NCI-H1048 (cell line): ENCODE results near the gene HS3ST5.

Experiments
- DNase-seq: peaks from one replicate; lab custom pipeline; 2025; lab: John Stamatoyannopoulos, UW

HS3ST5 gene, protein sequence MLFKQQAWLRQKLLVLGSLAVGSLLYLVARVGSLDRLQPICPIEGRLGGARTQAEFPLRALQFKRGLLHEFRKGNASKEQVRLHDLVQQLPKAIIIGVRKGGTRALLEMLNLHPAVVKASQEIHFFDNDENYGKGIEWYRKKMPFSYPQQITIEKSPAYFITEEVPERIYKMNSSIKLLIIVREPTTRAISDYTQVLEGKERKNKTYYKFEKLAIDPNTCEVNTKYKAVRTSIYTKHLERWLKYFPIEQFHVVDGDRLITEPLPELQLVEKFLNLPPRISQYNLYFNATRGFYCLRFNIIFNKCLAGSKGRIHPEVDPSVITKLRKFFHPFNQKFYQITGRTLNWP

GRCh38 chr6:114342826-114343781, at the start of gene HS3ST5:
HS3ST5 (minus strand) TSS chr6:114343023; CDS start chr6:114062845, 280,178 bp downstream.
- DNase-seq: no peak

GRCh38 chr6:114390176-114390575, 47.4 kb upstream of the HS3ST5 start:
- DNase-seq: no peak

GRCh38 chr6:114389111-114389510, 46.3 kb upstream of the HS3ST5 start:
- no peak for DNase-seq

GRCh38 chr6:114382406-114382805, 39.6 kb upstream of the HS3ST5 start:
- DNase-seq: no peak

GRCh38 chr6:114377881-114378280, 35.1 kb upstream of the HS3ST5 start:
- DNase-seq: no peak

DNA sequence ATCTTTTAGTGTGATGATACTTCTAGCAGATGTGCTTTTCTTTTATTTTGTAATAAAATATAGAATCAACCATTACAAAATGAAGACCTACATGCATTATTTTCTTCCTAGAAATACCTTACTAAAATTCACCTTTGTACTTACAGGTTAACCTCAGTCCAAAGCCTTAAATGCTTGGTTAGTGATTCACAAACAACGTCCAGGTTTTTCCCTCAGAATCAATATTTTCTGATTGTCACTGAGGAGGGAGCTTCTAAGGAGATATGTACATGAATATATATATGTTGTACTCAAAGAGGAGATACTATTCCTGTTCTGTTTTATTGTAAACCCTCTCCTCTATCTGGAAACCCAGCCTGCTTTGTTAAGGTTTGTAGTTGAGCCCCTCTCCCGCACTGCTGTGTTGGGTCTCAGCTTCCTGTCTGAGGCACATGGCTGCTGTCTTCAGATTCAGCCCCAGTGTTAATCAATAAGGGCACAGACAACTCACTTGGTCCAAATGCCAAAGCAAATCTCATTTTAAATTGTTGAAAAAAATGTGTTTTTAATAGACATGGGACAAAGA, 33.9 kb upstream of the HS3ST5 start:
- no peak for DNase-seq

GRCh38 chr6:114375541-114376192, 32.8 kb upstream of the HS3ST5 start:
- DNase-seq: no peak

DNA sequence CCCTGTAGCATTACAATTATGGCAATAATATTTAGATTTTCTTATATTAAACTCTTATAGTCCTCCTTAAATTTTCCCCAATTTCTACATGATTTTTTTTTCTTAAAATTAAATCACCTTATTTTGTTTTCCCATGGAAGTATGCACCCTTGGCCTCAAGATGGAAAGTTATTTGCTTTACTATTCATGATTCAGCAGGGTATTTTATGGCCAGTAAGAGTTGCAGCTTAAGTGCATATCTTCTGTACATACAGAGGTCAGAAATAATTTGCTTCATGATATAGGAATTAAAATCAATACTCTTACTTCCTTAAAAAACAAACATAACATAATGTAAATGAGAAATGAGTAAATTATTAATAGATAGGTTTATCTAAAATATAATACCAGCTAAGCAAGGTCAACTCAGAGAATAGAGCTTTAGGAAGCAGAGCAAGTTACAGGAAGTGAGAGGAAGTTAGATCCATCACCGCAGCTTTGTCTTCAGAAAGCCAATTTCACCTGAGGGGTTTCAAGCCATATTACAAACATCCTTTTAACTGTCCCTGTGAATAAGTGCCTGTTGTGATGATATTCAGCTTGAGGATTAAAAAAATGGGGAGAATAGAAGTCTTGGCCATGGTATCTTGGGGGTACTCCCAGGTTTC, 24.6 kb upstream of the HS3ST5 start:
- DNase-seq: no peak

DNA sequence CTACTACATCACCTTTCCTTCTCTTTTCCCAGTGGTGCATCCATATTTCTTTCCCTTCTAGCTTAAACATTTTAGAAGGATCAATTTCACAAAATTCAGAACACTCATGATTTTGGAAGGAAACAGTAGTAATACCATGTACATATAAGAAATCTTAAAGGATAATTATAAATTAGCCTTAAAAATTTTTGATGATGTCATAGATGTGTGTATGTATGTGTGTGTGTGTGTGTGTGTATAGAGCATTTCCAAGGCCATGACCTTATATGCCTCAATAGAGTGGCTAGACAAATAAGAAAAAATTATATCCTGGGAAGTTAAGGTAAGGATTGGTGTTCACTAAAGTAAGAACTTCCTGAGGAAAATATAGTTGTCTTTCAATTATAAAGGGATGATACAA, 24.1 kb upstream of the HS3ST5 start:
- no peak for DNase-seq

- no peak for DNase-seq
These were observed 21.5 kb upstream of the HS3ST5 start for GRCh38 chr6:114364301-114364700.

- no peak for DNase-seq
These were observed 20.1 kb upstream of the HS3ST5 start for GRCh38 chr6:114362957-114363356.

- DNase-seq: no peak
These were observed 19.6 kb upstream of the HS3ST5 start for GRCh38 chr6:114362396-114362795.

GRCh38 chr6:114361036-114361435, 18.2 kb upstream of the HS3ST5 start:
- no peak for DNase-seq

DNA sequence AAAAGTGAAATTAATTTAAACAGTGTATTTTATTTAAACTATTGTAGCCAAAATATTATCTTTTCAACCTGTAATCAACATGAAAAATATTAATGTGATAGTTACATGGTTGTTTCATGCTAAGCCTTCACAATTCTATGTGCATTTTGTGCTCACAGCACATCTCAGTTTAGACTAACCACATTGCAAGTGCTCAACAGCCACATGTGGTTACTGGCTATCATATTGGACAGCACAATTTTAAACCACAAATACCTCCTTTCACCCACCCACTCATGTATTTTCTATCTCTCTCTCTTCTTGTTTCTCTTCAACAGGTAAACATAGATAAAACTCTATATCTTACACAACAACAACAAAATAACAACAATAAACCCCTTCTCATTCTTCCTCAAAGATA, 12.5 kb upstream of the HS3ST5 start:
- no peak for DNase-seq

- no peak for DNase-seq
These were observed 11.7 kb upstream of the HS3ST5 start for GRCh38 chr6:114354482-114354881.

- DNase-seq: no peak
These were observed 3.6 kb upstream of the HS3ST5 start for GRCh38 chr6:114346451-114346850.

DNA sequence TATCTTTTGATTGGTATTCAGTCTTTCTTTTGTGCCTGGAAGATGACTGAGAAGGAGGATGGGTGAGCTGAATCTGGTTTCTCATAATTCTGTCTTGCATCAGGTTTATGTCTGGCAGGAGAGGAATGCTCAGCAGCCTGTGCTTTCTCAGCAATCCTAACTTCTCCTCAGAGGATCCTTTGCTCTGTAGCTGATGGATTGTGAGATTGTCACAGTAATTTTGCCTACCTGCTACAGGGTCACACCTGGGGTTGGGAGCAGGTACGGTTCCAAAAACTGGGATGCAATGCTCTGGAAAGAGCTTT, 2.1 kb upstream of the HS3ST5 start:
- no peak for DNase-seq

DNA sequence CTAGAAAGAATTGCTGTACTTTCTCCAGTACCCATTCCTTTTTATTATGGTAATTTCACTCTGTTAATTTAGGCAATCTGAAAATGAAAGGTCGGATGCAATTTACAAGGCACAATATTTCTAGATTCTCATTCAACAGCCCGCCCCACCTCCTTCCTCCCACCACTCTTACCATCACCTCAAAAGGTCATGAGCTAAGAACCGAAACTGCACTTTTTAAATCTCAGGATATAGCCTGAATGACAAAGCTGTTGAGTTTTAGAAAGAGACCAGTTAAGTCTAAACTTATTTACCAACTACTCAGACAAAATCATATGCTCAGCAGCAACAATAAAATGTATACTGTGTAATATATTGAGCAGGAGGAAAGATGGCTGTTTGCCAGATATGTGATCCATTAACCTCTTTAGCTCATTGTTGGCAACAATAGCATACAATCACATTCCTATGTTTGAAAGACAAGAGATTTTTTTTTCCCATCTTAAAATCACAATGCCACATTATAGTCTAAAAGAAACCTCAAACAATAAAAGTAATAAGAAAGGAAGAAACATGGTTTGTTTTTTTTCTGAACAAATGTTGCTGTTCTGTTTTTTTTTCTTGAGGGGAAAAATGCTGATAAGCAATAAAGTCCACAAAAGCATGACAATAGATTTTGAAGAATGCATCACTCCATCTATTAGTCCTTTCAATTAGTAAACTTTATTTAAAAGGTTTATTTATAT, 1.6 kb upstream of the HS3ST5 start:
- no peak for DNase-seq

- no peak for DNase-seq
These were observed 940 bp upstream of the HS3ST5 start for GRCh38 chr6:114343782-114344144.

DNA sequence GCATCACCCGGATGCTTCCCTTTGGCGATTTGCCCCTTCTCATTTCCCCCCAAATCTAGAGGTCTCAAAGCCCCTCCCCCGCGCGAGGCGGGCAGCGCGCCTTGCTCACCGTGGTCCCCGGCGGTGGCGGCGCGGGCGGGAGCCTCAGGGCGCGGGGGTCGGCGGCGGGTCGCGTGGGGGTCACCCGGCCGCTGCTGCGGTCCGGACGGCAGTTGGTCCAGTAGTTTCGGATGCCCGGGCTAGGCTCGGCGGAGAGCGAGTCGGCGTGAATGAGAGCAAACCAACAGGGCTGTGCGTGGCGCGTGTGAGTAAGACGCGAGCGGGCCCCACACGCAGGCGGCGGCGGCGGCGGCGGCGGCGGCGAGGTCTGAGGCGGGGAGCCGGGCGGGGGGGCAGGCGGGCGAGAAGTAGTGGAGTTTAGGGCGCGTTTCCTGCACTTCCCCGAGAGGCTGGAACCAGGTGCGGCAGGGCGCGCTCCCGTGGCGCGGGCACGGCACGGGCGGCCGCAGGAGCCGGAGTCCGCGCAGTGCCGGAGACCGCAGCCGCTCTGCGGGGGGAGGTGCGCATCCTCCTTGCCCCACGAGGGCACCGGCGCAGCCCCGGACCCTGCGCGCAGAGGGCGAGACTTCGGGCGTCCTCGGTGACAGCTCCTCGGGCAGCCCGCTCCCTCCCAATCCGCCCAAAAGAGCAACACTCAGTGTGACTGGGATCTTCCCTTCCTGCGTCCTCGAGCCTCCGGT, 567 bp downstream of the HS3ST5 start:
- no peak for DNase-seq

- no peak for DNase-seq
These were observed 3.1 kb downstream of the HS3ST5 start for GRCh38 chr6:114339706-114340105.
